SJSA1 (cell line): ENCODE data around the gene KRTAP12-3. TPM values are rescaled to one million over a fixed set of nuclear protein-coding genes. Genes with fewer than 3 reads are reported as not detected.
"Not testable (repeated sequence)": the region's sequence is repeated elsewhere in the genome, so short reads cannot be mapped to it uniquely, and the experiment has no call there.

Source experiments
- DNase-seq, 2 experiments: peaks; one replicate each; pipeline ENCODE4 v3.0.0-alpha.2; 2015 to 2020; ENCODE audit warnings: low spot score in 2 of 2, low read depth in 1 of 2
- H3K27ac ChIP-seq: fragments of 250-450 bp; sonication (Bioruptor Pico); 2 replicates; pipeline ENCODE4 v1.5.1; 2020; ENCODE audit warnings: mild to moderate bottlenecking, moderate library complexity
- H3K27me3 ChIP-seq: fragments of 250-450 bp; sonication (Bioruptor Pico); replicated peaks from 2 replicates; pipeline ENCODE4 v1.5.1; 2020; ENCODE audit warnings: mild to moderate bottlenecking, moderate library complexity
- H3K36me3 ChIP-seq: fragments of 250-450 bp; sonication (Bioruptor Pico); 2 replicates; pipeline ENCODE4 v1.5.1; 2020; ENCODE audit warnings: mild to moderate bottlenecking
- H3K4me1 ChIP-seq: fragments of 250-450 bp; sonication (Bioruptor Pico); replicated peaks from 2 replicates; pipeline ENCODE4 v1.6.1; 2021; ENCODE audit warnings: mild to moderate bottlenecking
- H3K4me3 ChIP-seq: fragments of 250-450 bp; sonication (Bioruptor Pico); 2 replicates; pipeline ENCODE4 v1.5.1; 2020; ENCODE audit warnings: mild to moderate bottlenecking
- H3K9me3 ChIP-seq: fragments of 250-450 bp; sonication (Bioruptor Pico); replicated peaks from 2 replicates; pipeline ENCODE4 v1.5.1; 2020; ENCODE audit warnings: mild to moderate bottlenecking
- total RNA-seq: library from RNA; depleted of rRNA; stranded (reverse); fragments of >200 nt; shearing (Covaris generic); gene quantifications from 2 replicates; pipeline ENCODE4 v1.2.3, GENCODE V29; 2014

KRTAP12-3 gene
- total RNA-seq, 1 experiment from 2014 or later: not detected

DNA sequence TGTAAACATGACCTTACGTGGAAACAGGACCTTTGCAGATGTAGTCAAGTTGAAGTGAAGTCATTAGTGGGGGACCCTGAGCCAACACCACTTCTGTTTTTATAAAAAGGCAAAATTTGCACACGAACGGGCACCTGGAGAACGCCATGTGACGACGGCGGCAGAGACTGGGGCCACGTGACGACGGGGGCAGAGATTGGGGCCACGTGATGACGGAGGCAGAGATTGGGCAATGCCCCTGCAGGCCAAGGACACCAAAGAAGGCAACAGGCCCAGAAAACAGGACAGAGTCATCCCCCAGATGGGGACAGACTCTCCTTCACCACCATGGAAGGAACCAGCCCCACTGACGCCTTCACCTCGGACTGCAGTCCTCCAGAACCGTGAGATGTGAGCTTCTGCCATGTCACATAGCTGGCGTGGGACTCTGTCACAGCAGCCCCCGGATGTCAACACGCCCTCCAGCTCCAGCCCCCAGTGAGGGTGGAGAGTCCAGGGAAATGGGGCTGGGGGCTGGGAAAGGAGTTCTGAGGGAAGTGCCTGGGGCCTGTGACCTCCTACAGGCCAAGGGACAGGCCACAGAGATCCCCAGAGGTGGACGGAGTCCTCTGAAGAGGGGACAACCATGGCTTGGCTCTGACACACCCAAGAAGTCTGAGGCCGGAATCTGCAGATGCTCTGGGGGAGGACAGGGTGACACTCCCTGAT, 7.3 kb upstream of the KRTAP12-3 start:
- H3K36me3 ChIP-seq: no peaks in the 10 kb centered on the region
- H3K4me1 ChIP-seq: no peaks in the 10 kb centered on the region
- peaks cover 8% of the 10 kb centered on the region; the same call in 1 of the 2 replicates for H3K27me3 ChIP-seq
- DNase-seq: no peak
- no peak overlapping the region for H3K4me3 ChIP-seq
- H3K9me3 ChIP-seq: no peaks in the 10 kb centered on the region; the same call in 1 of the 2 replicates
- no peak overlapping the region for H3K27ac ChIP-seq

DNA sequence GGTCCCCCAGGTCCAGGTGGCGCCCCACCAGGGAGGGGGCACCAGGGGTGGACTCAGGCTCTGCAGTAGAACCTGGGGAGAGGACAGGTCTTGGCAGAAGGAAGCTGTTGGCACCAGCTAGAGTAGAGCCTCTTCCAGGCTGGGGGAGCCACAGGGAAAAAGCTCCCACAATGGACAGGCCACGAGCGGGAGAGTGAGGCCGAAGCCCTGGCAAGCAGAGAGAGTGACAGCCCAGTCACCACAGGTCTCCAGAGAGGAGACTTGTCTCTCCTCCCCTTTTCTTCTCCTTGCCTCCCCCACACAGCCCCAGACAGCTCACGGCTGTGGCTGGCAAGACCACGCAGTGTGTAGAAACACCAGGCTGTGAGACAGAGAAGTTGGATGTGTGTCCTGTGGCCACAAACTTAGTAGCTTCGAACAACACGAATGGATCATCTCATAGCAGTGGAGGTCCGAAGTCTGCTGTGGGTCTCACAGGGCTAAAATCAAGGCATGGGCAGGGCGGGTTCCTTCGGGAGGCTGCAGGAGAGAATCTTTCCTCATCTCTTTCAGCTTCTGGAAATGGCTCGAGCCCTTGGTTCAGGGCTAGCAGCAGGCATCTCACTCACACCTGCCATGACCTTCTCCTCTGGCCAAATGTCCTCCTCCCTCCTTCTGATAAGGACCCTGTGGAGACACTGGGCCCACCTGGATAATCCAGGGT, 6.6 kb upstream of the KRTAP12-3 start:
- Histone ChIP-seq H3K9me3 (no peaks in the 10 kb centered on the region; the same call in 1 of the 2 replicates), H3K27ac (no peak overlapping the region), H3K4me3 (no peak overlapping the region), H3K36me3 (no peaks in the 10 kb centered on the region), H3K27me3 (peaks cover 8% of the 10 kb centered on the region; the same call in 1 of the 2 replicates), H3K4me1 (no peaks in the 10 kb centered on the region)
- DNase-seq: no peak

DNA sequence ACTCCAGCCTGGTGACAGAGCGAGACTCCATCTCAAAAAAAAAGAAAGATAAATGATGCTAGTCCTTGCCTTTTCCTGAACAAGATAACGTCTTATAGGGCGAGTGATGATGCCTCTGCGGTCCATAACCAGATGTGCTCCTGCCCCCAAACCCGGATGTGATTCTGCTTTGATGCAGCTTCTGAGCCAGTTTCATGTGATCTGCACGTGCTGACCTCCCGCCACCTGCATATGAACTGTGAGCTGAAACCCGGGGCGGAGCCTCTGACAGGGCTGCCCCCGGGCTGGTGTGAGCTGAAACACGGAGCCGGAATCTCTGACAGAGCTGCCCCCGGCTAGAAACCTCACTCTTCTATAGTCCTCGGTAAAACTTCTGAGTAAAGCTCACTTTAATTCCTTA, 4.6 kb upstream of the KRTAP12-3 start:
- DNase-seq: no peak
- no peaks in the 10 kb centered on the region for H3K36me3 ChIP-seq
- H3K27ac ChIP-seq: no peak overlapping the region
- peaks cover 6% of the 10 kb centered on the region for H3K27me3 ChIP-seq
- no peaks in the 10 kb centered on the region; the same call in 1 of the 2 replicates for H3K4me1 ChIP-seq
- H3K4me3 ChIP-seq: no peak overlapping the region
- peaks cover 4% of the 10 kb centered on the region; the same call in 1 of the 2 replicates for H3K9me3 ChIP-seq

DNA sequence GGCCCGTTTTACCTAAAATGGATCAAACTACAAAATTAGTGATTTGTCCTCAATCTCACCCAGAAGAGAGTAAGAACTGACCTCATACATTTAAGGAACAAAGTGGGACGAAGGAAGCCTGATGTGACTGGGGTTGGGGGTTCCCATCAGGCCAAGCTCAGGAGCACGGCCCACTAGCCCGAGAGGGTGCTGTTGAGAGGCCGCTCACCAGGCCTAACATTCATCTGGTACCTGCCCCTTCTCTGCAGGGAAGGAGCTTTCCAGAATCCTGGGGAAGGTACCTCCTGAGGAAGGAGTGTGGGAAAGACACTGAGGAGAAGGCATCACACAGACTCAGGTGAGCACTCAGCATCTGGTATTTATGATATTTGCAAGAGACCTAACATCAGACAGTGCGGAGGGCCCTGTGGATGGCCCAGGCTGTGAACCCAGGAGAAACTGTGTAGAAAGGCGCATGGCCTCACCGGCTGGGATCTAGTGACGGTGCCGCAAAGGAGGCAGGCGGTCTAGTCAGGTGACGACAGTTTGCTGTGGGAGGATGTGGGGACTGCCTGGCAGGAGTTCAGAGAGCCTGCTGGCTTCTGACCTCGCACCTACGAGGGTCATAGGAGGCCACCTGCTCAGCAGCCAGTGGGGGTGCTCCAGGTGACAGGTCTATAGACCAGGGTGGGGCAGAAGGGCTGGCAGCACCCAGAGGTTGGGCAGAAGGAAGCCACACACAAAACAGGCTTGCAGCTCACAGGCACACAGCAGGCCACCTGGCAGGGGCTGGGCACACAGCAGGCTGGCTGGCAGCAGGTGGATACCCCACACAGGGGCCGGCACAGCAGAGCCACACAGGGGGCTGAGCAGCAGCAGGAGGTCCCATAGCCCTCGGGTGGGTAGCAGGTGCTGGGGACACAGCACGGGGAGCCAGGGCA, 3.8 kb upstream of the KRTAP12-3 start:
- H3K36me3 ChIP-seq: no peaks in the 10 kb centered on the region
- no peak overlapping the region for H3K4me3 ChIP-seq
- no peak for DNase-seq
- H3K27ac ChIP-seq: no peak overlapping the region
- H3K9me3 ChIP-seq: peaks cover 4% of the 10 kb centered on the region; the same call in 1 of the 2 replicates
- no peaks in the 10 kb centered on the region; the same call in 1 of the 2 replicates for H3K4me1 ChIP-seq
- peaks cover 2% of the 10 kb centered on the region for H3K27me3 ChIP-seq

DNA sequence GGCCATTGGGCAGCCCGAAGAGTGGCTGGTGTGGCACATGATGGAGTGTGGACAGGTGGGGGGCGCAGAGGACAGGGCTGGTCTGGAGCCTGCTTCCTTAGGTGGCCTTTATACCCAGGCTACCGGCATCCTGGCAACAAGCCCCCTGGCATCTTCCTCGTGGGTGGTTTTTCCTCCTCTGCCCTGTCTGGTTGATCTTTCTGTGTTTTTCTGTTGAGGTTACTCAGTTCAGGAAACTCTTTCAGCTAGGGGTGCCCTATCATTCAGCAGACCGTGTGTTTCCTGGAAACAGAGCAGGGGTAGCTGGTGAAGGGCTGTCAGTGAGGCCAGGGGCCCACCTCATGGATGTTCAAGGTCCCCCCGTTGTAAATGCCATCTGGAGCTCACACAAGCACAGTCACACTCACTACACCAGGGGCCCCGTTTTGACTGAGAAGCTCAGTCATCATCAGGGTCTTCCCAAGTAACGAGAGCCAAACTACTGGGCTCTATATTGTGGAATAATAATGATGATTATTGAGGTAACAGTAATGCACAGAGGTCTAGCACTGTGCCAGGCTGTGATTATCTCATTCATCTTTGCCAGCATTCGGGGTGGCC, 3.1 kb upstream of the KRTAP12-3 start, which contains the start of gene KRTAP12-4:
TSS of gene KRTAP12-4 (minus strand) at position 84 of the 600 bp plus-strand sequence. CDS start at position 39, 45 bp downstream.
- DNase-seq: no peak
- H3K27ac ChIP-seq: no peak within 1 kb of the TSS
- no peak within 1 kb of the TSS for H3K4me3 ChIP-seq
- H3K4me1 ChIP-seq: no peaks in the 10 kb centered on the region; the same call in 1 of the 2 replicates
- no peaks in the 10 kb centered on the region; the same call in none of the 2 replicates for H3K27me3 ChIP-seq
- no peaks in the 10 kb centered on the region for H3K36me3 ChIP-seq
- 0 out of 2 replicates have a peak, but pooled peaks cover 4% of the 10 kb centered on the region for H3K9me3 ChIP-seq

DNA sequence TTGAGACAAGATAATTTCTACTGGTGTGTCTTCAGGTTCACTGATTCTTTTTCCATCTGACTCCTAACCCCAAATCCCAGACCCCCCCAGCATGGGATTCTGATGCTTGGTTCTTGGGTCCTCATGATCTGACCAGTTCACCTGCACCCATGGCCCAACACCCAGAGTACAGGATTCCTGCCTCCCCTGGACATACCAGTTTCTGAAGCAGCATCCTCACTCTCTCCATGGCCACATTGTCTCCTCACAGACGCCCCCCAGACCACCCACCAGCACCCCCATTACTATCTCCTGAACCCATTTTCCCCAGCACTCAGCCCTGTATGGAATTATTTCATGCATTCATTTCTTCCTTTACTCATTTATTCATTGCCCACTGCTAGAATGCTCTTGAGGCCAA, 864 bp upstream of the KRTAP12-3 start:
- Histone ChIP-seq H3K4me3 (no peak overlapping the region), H3K36me3 (no peaks in the 10 kb centered on the region), H3K9me3 (0 out of 2 replicates have a peak, but pooled peaks cover 4% of the 10 kb centered on the region), H3K4me1 (no peaks in the 10 kb centered on the region; the same call in 1 of the 2 replicates), H3K27ac (no peak overlapping the region), H3K27me3 (no peaks in the 10 kb centered on the region; the same call in none of the 2 replicates)
- DNase-seq: no peak

DNA sequence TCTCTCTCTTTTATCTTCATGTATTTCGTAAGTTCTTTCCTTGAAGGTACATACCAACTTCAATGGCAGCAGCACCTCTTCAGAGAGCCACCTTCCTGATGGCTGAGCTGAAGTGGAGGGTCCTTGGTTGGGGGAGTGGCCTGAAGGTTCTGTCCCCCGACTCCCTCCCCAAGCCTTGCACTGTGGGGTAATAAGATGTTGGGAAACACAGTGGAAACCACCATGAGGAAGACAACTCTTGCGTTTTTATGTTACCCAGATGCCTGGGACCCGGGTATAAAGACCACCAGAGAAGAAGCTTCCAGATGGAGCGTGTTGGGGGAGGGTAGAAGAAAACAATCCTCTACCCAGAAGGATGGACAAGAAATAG, 794 bp downstream of the KRTAP12-3 start:
- H3K4me3 ChIP-seq: no peak overlapping the region
- 0 out of 2 replicates have a peak, but pooled peaks cover 4% of the 10 kb centered on the region for H3K9me3 ChIP-seq
- H3K36me3 ChIP-seq: no peaks in the 10 kb centered on the region
- H3K4me1 ChIP-seq: no peaks in the 10 kb centered on the region; the same call in 1 of the 2 replicates
- no peaks in the 10 kb centered on the region; the same call in 1 of the 2 replicates for H3K27me3 ChIP-seq
- no peak overlapping the region for H3K27ac ChIP-seq
- DNase-seq: no peak

DNA sequence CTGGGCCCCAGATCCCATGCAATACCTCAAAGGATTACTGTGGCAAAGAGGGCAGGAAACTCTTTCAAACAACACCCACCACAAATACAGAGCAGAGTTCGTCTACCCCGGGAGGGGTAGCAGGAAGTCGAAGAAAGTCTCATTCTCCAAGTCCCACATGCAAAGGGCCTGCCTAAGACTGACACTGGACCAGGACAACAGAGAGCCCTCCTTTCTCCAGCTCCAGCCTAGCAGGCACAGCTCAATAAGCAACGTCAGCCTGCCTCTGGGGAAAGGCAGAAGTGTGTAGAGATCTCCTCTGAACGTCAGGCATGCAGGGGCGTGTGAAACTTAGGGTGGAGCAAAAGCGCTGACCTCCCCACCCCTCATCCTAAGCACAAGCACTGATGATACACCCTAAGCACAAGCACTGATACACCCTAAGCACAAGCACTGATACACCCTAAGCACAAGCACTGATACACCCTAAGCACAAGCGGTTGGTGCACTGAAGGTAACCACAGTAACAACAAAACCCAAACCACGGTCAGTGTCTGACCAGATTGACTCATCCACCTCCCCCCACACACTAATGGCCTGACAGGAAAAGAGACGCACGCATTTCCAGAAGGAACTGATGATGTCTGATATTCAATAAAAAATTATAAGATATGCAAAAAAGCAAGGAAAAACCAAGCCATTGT, 1.3 kb downstream of the KRTAP12-3 start:
- Histone ChIP-seq H3K4me1 (no peaks in the 10 kb centered on the region; the same call in 1 of the 2 replicates), H3K27ac (no peak overlapping the region)

DNA sequence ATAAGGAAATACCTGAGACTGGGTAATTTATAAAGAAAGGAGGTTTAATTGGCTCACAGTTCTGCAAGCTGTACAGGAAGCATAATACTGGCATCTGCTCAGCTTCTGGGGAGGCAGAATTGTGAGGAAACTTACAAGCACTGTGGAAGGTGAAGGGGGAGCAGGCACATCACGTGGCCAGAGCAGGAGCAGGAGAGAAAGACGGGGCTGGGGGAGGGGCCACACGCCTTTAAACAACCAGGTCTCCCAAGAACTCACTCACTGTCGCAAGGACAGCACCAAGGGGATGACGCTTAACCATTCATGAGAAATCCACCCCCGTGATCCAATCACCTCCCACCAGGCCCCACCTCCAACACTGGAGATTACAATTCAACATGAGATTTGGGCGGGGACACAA, 3.8 kb downstream of the KRTAP12-3 start:
- DNase-seq: peak in 1 of 2 experiments; percentile 16
- not testable (repeated sequence) for H3K9me3 ChIP-seq

More for the DNA sequence above, 1.3 kb downstream of the KRTAP12-3 start:
- Histone ChIP-seq H3K36me3 (no peaks in the 10 kb centered on the region), H3K27me3 (no peaks in the 10 kb centered on the region; the same call in 1 of the 2 replicates), H3K4me3 (no peak overlapping the region), H3K9me3 (0 out of 2 replicates have a peak, but pooled peaks cover 4% of the 10 kb centered on the region)
- no peak for DNase-seq

DNA sequence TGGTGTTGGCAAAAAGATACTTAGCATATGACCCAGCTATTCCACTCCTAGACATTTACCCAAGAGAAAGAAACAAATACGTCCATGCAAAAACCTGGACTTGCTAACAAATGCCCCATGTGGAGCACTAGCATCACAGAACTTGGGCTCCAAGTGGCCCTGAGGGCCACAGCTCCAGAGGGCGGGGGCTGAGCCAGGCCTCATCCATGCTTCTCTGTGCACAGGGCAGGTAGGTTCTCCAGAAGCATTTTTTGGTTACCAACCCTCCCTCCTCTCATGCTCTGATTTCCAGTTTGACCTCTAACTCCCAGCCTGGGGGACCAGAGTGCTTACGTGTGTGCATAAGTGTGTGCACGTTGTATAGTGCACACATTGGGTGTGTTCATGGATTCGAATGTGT, 7.0 kb downstream of the KRTAP12-3 start:
- Histone ChIP-seq H3K27me3 (no peaks in the 10 kb centered on the region), H3K4me3 (no peak overlapping the region), H3K9me3 (no peaks in the 10 kb centered on the region), H3K4me1 (no peaks in the 10 kb centered on the region), H3K36me3 (no peaks in the 10 kb centered on the region), H3K27ac (no peak overlapping the region)
- DNase-seq: no peak

More for the DNA sequence above, 3.8 kb downstream of the KRTAP12-3 start:
- H3K27me3 ChIP-seq, H3K36me3 ChIP-seq, H3K4me1 ChIP-seq, H3K4me3 ChIP-seq, H3K27ac ChIP-seq: not testable (repeated sequence)

DNA sequence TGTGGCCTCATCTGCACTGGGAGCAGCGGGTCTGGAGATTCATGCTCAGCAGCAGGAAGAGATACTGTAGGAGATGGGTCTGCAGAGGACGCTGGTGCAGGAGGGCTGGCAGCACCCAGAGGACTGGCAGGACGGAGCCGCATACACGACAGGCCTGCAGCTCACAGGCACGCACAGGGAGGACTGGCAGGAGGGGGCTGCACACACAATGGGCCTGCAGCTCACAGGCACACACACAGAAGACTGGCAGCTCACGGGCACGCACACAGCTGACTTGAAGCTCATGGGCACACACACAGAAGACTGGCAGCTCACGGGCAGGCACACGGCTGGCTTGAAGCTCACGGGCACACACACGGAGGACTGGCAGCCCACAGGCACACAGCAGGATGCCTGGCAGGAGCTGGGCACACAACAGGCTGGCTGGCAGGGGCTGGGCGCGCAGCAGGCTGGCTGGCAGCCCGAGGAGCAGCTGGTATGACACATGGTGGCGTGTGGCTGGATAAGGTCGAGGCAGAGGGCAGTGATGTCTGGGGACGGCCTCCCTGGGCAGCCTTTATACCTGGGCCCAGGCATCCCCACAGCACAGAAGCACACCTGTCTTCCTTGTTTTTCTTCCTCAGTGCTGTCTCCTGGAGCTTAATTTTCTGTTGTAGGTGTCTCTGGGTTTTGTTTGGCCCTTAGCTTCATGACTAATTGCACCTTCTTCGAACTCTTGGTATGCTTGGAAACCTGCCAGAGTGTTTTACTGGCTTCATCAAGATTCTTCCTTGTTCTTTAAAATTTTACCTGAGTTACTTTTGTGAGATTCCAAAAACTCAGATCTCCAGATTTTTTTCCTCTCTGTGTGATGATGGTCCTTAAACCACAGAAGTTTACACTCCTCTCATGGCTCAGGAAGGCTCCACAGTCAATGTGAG, 8.9 kb downstream of the KRTAP12-3 start, which contains the start of gene KRTAP12-2:
TSS of gene KRTAP12-2 (minus strand) at position 527 of the 920 bp plus-strand sequence. CDS start at position 486, 41 bp downstream.
- Histone ChIP-seq H3K9me3 (no peaks in the 10 kb centered on the region), H3K4me1 (no peaks in the 10 kb centered on the region), H3K27ac (no peak within 1 kb of the TSS), H3K4me3 (no peak within 1 kb of the TSS), H3K27me3 (no peaks in the 10 kb centered on the region), H3K36me3 (no peaks in the 10 kb centered on the region)
- no peak for DNase-seq
